Activated naive CD8-positive, alpha-beta T cell treated with anti-CD3 and anti-CD28 coated beads for 36 hours (primary cell): ENCODE data around the gene TPT1. TPM values are rescaled to one million over a fixed set of nuclear protein-coding genes. Genes with fewer than 3 reads are reported as not detected.

Experiments
- DNase-seq: peaks from one replicate; pipeline ENCODE4 v3.0.0; 2021
- H3K27ac Mint-ChIP-seq: one replicate; pipeline ENCODE4 v1.8.0; 2022; ENCODE audit warnings: mild to moderate bottlenecking, moderate library complexity, mixed read lengths
- H3K27me3 Mint-ChIP-seq: one replicate; pipeline ENCODE4 v1.8.0; 2022; ENCODE audit warnings: mild to moderate bottlenecking, mixed read lengths
- H3K36me3 Mint-ChIP-seq: one replicate; pipeline ENCODE4 v1.8.0; 2021; ENCODE audit warnings: mild to moderate bottlenecking, mixed read lengths
- H3K4me1 Mint-ChIP-seq: one replicate; pipeline ENCODE4 v1.8.0; 2021; ENCODE audit warnings: mixed read lengths
- H3K4me3 Mint-ChIP-seq: one replicate; pipeline ENCODE4 v1.8.0; 2022; ENCODE audit warnings: mild to moderate bottlenecking, moderate library complexity, mixed read lengths
- H3K9me3 Mint-ChIP-seq: one replicate; pipeline ENCODE4 v1.8.0; 2022; ENCODE audit warnings: mixed read lengths
- total RNA-seq, 2 experiments: library from RNA; stranded (reverse); gene quantifications; one replicate each; pipeline ENCODE4 v1.2.3, GENCODE V29; 2021

TPT1 gene
- total RNA-seq, 2 experiments from 2014 or later: 3,217 to 3,223 TPM

DNA sequence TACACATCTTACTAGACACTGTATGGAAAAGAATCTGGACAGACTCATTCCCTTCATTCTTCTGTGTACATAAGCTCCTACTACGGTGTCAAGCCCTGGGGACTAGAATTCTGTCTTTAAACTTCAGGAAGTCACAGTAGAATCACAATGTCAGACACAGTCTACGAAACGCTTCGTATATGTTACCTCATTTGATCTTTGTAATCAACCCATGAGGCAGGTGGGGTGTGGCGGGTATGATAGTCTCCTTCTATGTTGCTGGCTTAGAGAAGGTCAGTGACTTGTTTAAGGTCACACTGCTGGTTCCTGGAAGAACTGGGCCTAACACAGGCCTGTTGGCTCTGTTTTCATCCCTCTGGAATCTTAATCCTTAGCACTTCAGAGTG is 32.2 kb upstream of the TPT1 start:
- Mint-ChIP-seq H3K27me3 (no peaks in the 10 kb centered on the region), H3K4me1 (peaks cover 16% of the 10 kb centered on the region), H3K9me3 (no peaks in the 10 kb centered on the region), H3K36me3 (no peaks in the 10 kb centered on the region), H3K4me3 (no peak overlapping the region), H3K27ac (no peak overlapping the region)
- DNase-seq: no peak

DNA sequence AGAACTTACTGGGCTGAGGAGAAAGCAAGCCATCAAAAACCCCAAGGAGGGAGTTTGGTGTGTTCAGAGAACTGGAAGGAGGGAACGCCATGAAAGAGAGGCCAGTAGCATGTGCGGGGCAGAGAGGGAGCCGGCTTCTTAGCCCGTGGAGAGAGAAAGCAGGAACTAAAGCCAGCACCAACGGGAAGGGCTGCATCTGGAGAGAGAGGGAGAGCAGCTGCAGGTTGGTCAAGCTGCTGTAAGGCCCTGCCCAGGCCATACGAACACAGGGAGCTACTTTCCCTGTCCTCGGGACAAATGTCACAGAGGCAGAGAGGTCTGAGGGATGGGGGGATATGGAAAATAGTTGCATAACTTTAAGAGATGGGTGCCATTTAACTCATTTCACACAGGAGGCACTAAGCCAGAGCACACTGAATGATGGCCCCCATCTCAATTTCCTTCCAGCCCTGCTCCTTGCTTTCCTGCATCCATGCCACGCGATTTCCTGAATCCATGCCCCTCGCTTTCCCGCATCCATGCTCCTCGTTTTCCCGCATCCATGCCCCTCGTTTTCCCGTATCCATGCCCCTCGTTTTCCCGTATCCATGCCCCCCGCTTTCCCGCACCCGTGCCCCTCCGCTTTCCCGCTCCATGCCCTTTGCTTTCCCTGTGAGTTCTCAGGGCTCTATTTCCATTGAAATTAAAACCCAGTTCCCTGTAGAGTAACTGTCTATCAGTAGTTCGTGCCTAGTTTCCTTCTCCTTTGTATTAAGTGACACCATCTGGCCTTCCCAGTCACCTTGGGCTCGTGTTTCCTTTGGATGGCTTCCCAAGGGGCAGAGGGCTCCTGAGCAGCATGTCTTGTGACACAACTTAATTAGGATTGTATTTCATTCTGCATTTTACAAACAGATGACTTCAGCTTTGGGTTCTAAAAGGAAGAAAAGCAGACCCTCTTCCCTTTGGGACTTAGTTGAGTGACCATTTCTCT is 31.5 kb upstream of the TPT1 start:
- Mint-ChIP-seq H3K4me3 (no peak overlapping the region), H3K27me3 (no peaks in the 10 kb centered on the region), H3K27ac (no peak overlapping the region), H3K4me1 (peaks cover 23% of the 10 kb centered on the region), H3K36me3 (no peaks in the 10 kb centered on the region), H3K9me3 (no peaks in the 10 kb centered on the region)
- DNase-seq: no peak

DNA sequence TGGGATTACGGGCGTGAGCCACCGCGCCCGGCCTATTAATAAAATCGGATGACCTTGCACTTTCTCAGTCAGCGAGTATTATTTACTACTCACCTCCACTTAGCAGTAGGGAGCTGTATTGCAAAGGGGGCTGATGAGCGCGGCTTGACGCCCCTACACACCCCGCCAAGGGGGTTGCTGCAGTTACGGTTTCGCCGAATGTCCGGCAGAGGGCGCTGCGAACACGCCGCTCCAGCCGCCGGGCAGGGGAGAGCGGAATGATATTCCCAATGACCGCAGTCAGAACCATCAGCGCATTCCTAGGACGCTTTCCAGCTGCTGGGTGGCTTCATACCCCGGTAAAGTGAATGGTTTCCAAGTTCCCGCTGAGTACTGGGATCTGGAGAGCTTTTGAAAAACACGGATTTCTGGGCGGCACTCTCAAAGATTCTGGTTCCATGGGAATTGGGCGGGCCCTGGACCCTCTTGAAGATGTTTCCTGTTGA is 30.0 kb upstream of the TPT1 start:
- H3K9me3 Mint-ChIP-seq: no peaks in the 10 kb centered on the region
- no peak overlapping the region for H3K27ac Mint-ChIP-seq
- peak; percentile 53 for DNase-seq
- H3K36me3 Mint-ChIP-seq: peaks cover 2% of the 10 kb centered on the region
- H3K27me3 Mint-ChIP-seq: no peaks in the 10 kb centered on the region
- peaks cover 32% of the 10 kb centered on the region for H3K4me1 Mint-ChIP-seq
- no peak overlapping the region for H3K4me3 Mint-ChIP-seq

DNA sequence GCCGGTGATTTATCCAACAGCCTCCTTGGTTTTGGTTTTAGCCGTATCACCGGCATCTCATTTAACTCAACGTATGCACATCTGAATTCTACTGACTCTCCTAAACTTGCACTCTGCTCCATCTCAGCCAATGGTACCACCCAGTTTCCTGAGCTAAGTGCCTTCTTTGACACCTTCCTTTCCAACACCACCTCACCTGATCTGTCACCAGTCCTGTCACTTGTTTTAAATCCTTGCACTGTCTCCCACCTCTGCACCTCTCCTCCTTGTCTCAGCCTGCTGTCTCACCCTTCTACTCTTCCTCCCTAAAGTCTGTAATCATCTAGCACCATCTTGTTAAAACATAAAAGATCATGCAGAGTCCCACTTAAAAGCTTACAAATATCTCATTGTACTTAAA is 28.1 kb upstream of the TPT1 start:
- Mint-ChIP-seq H3K4me3 (no peak overlapping the region), H3K27ac (no peak overlapping the region)
- no peak for DNase-seq

DNA sequence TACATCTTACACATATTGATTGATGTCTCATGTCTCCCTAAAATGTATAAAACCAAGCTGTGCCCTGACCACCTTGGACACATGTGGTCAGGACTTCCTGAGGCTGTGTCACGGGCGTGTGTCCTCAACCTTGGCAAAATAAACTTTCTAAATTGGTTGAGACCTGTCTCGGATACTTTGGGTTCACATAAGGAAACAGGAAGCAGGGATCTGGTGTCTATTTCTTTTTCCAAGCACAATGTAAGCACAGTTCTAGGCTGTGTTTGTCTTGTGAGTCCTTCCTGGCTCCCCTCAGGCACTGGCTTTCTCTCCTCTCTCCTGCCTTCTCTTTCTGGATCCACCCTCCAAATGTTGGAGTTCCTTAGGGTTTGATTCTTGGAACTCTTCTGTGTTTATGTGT is 27.6 kb upstream of the TPT1 start:
- H3K4me1 Mint-ChIP-seq: peaks cover 43% of the 10 kb centered on the region

More for the DNA sequence above, 28.1 kb upstream of the TPT1 start:
- peaks cover 40% of the 10 kb centered on the region for H3K4me1 Mint-ChIP-seq
- H3K36me3 Mint-ChIP-seq: peaks cover 12% of the 10 kb centered on the region
- H3K27me3 Mint-ChIP-seq: no peaks in the 10 kb centered on the region
- peaks cover under 1% of the 10 kb centered on the region for H3K9me3 Mint-ChIP-seq

DNA sequence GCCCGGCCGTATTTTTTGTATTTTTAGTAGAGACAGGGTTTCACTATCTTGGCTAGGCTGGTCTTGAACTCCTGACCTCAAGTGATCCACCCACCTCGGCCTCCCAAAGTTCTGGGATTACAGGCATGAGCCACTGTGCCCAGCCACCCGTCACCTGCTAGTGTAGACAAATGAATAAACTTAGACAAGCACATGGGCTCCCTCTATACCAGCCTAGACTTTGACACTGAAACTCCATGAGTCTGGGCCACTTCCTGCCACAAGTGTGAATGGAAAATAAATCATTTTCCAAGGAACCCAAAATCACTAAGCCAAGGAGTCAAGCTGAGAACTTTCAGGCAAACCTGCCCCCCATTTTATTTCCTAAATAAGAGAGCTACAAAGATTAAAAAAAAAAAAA is 27.0 kb upstream of the TPT1 start:
- Mint-ChIP-seq H3K9me3 (peaks cover 9% of the 10 kb centered on the region), H3K4me3 (no peak overlapping the region), H3K36me3 (peaks cover 20% of the 10 kb centered on the region), H3K27ac (peak overlapping the region; percentile 93), H3K4me1 (peaks cover 46% of the 10 kb centered on the region), H3K27me3 (no peaks in the 10 kb centered on the region)
- no peak for DNase-seq

More for the DNA sequence above, 27.6 kb upstream of the TPT1 start:
- DNase-seq: no peak
- Mint-ChIP-seq H3K27me3 (no peaks in the 10 kb centered on the region), H3K4me3 (peak overlapping the region; percentile 30), H3K27ac (peak overlapping the region; percentile 93), H3K9me3 (peaks cover 6% of the 10 kb centered on the region), H3K36me3 (peaks cover 17% of the 10 kb centered on the region)

DNA sequence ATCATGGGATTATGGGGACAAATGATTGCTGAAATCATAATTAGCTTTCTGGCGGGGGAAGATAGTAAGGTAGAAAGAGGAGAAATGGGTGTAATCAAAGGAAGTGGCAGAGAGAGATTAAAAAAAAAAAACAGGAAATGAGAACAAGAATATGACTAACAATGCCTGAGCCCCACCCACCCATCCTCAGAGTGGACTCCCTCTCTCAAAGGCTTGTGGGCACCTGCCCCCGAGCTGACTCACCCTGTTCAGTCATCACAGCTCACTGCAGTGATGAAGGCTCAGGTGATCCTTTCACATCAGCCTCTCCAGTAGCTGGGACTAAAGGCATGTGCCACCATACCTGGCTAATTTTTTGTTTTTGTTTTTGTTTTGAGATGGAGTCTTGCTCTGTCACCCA is 26.4 kb upstream of the TPT1 start:
- H3K4me1 Mint-ChIP-seq: peaks cover 47% of the 10 kb centered on the region
- H3K4me3 Mint-ChIP-seq: peak overlapping the region; percentile 40
- peaks cover 9% of the 10 kb centered on the region for H3K9me3 Mint-ChIP-seq
- H3K27ac Mint-ChIP-seq: peak overlapping the region; percentile 93
- H3K27me3 Mint-ChIP-seq: no peaks in the 10 kb centered on the region
- H3K36me3 Mint-ChIP-seq: peaks cover 24% of the 10 kb centered on the region
- peak; percentile 91 for DNase-seq

DNA sequence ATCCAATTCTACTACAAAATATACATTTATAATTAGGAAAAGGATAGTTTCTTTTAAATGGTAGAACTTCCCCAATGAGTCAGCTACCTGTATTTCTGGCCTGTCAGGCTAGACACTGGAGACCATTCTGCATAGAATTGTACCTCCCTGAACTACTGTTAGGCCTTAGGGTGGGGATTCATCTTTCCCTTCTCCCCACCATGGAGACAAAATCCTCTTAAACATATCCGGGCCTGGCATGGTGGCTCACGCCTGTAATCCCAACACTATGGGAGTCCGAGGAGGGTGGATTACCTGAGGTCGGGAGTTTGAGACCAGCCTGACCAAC is 24.5 kb upstream of the TPT1 start:
- Mint-ChIP-seq H3K36me3 (peaks cover 32% of the 10 kb centered on the region), H3K27ac (no peak overlapping the region), H3K4me3 (no peak overlapping the region), H3K27me3 (no peaks in the 10 kb centered on the region), H3K9me3 (peaks cover 9% of the 10 kb centered on the region), H3K4me1 (peaks cover 46% of the 10 kb centered on the region)
- no peak for DNase-seq

DNA sequence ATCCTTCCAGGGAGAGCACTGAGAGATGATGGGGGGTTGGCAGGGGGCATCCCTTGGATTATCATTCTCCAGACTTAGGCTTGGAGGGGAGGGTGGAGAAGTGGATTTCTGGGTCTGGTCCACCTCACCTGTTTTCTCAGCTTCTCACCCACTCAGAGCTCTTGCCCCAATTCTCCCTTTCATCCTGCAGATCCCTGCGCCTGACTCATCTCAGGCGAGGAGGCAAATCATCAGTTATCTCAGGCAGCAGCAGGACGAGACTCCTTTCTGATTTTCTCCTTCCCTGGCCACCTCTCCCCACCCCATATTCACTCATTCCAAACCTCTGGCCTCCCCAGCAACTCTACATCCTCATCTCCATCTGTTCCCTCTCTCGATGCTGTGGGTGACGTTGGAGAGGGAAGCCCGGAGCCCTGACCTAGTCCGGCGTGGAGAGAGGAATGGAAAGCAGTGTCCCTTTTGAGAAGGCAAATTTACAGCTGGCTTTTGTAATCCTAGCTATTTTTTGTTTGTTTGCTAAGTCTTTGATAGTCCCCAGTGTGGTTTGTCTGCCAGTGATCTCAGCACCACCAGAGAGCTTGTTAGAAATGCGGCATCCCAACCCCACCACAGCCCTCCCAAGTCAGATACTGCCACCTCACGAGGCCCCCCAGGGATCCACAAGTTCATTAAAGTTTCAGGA is 24.0 kb upstream of the TPT1 start:
- no peak for DNase-seq

DNA sequence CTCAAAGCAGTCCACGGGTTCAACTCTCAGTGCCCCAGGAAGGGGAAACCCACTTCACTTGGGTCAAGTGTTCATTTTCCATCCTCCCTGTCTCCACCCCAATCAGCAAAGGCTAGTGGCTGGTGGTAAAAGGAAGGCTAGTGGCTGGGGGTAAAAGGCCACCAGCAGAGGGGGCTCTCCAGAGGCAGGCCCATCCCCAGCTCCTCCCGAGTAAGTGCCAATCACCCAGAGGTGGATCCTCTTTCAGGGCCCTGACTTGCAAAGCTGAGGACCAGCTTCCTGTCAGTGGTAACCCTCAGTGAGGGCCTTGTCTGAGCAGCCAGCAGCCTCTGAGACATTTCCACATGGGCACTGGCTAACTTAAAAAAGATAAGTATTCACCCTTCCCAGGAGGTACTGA is 22.0 kb upstream of the TPT1 start:
- Mint-ChIP-seq H3K36me3 (peaks cover 44% of the 10 kb centered on the region), H3K27ac (no peak overlapping the region), H3K4me1 (peaks cover 38% of the 10 kb centered on the region), H3K27me3 (no peaks in the 10 kb centered on the region), H3K4me3 (no peak overlapping the region), H3K9me3 (peaks cover 9% of the 10 kb centered on the region)
- DNase-seq: no peak

More for the DNA sequence above, 24.0 kb upstream of the TPT1 start:
- Mint-ChIP-seq H3K9me3 (peaks cover 9% of the 10 kb centered on the region), H3K27ac (peak overlapping the region; percentile 68), H3K27me3 (no peaks in the 10 kb centered on the region), H3K4me1 (peaks cover 46% of the 10 kb centered on the region), H3K36me3 (peaks cover 36% of the 10 kb centered on the region), H3K4me3 (no peak overlapping the region)

DNA sequence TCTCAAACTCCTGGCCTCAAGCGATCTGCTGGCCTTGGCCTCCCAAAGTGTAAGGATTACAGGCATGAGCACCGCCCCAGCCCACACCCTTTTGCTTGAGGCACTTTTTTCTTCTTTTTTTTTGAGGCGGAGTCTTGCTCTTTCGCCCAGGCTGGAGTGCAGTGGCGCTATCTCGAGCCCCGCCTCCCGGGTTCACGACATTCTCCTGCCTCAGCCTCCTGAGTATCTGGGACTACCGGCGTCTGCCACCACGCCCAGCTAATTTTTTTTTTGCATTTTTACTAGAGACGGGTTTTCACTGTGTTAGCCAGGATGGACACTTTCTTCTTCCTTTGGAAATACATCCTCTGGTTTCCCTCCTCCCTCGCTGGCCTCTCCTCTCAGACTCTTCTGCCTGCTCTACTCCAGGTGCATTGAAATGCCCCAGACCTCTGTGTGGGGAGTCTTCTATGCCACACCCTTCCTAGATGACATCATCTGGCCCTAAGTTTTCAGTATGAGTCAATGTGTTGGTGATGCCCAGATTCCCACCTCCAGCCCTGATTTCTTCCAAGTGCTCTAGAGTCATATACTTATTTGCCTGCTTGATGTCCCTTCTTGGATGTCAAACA is 20.7 kb upstream of the TPT1 start:
- H3K36me3 Mint-ChIP-seq: peaks cover 53% of the 10 kb centered on the region
- H3K4me3 Mint-ChIP-seq: no peak overlapping the region
- H3K27me3 Mint-ChIP-seq: no peaks in the 10 kb centered on the region
- peak overlapping the region; percentile 34 for H3K27ac Mint-ChIP-seq
- DNase-seq: no peak
- peaks cover 34% of the 10 kb centered on the region for H3K4me1 Mint-ChIP-seq
- peaks cover 9% of the 10 kb centered on the region for H3K9me3 Mint-ChIP-seq

DNA sequence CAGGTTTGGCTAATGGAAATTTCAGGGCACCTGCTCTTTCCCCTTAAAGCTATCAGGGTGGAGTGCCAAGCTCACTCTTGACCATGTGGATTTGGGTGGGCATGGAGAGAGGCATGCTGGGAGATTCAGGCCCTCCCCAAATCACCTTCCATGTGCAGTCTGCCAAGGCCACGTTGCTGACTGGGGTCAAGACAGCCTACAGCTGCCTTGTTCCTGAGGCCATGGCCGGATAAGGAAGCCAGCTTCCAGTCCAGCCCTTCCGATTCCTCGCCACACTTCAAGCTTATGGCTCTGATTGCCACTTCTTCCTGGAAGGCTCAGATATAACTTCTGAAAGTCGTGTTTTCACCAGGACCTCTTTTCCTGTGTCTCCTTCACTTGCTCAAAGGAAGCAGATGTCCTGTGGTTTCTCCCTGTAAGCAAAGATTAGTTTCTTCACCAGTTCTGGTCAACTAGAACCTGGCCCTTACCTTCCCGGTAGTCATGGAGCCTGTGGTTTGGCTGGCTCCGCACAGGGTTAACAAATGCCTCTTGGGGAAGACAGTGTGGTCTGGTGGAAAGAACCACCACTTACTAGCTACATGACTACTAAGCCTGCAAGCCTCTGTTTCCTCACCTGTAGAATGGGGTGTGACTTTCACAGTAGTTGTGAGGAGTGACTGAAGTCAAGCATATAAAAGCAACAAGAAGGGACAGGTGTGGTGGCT is 16.1 kb upstream of the TPT1 start:
- H3K9me3 Mint-ChIP-seq: no peaks in the 10 kb centered on the region
- no peak for DNase-seq
- H3K27ac Mint-ChIP-seq: peak overlapping the region; percentile 70
- no peak overlapping the region for H3K4me3 Mint-ChIP-seq
- H3K36me3 Mint-ChIP-seq: peaks cover 32% of the 10 kb centered on the region
- H3K27me3 Mint-ChIP-seq: no peaks in the 10 kb centered on the region
- peaks cover 21% of the 10 kb centered on the region for H3K4me1 Mint-ChIP-seq

DNA sequence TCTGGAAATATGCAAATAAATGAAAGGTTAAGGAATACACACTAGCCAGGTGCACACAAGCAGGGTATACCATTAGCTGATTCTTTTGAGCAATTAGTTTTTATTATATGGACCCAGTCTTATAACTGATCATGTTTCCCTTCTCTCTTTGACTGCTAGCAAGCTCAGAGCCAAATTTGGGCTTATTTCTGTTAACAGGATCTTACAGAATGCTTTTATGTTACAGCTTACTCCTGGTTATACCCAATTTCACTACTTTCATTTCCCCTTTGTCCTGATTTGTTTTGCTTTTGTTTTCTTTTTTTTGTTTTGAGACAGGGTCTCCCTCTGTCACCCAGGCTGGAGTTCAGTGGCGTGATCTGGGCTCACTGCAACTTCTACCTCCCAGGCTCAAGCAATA is 12.9 kb upstream of the TPT1 start:
- no peak for DNase-seq
- H3K4me1 Mint-ChIP-seq: peaks cover 16% of the 10 kb centered on the region
- H3K9me3 Mint-ChIP-seq: no peaks in the 10 kb centered on the region
- H3K36me3 Mint-ChIP-seq: peaks cover 25% of the 10 kb centered on the region
- peak overlapping the region; percentile 18 for H3K27ac Mint-ChIP-seq
- H3K4me3 Mint-ChIP-seq: no peak overlapping the region
- no peaks in the 10 kb centered on the region for H3K27me3 Mint-ChIP-seq

DNA sequence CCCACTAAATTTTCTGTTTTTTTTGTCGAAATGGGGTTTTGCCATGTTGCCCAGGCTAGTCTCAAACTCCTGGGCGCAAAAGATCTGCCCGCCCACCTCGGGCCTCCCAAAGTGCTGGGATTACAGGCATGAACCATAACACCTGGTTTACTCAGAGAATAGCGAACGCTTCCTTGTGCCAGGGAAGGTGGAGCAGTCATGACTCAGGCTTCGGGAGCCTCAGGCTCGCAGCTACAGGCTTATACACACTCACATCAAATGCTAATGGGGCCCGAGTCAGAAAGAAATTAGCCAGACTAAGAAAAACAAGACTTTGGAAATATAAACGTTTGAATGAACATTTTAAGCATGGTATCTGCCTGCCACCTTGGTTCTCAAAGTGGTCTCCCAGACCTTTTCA is 11.0 kb upstream of the TPT1 start:
- Mint-ChIP-seq H3K9me3 (no peaks in the 10 kb centered on the region), H3K27me3 (no peaks in the 10 kb centered on the region), H3K27ac (no peak overlapping the region), H3K36me3 (peaks cover 19% of the 10 kb centered on the region), H3K4me3 (no peak overlapping the region), H3K4me1 (peaks cover 11% of the 10 kb centered on the region)
- DNase-seq: no peak

DNA sequence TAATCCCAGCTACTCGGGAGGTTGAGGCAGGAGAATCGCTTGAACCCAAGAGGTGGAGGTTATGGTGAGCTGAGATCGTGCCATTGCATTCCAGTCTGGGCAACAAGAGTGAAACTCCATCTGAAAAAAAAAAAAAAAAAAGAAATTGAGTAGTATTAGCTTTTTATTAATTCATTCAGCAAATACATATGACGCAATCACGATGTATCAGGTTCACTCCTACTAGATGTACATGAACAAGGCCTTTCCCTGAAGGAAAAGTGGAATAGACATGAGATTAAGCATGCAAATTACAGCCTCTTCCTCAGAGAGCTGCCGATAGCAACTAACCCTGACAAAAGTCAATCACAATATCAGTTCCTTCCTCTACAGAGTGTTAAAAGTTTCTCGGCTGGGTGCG is 9.2 kb upstream of the TPT1 start:
- no peaks in the 10 kb centered on the region for H3K27me3 Mint-ChIP-seq
- no peak overlapping the region for H3K27ac Mint-ChIP-seq
- H3K4me3 Mint-ChIP-seq: no peak overlapping the region
- H3K36me3 Mint-ChIP-seq: peaks cover 12% of the 10 kb centered on the region
- H3K9me3 Mint-ChIP-seq: no peaks in the 10 kb centered on the region
- no peak for DNase-seq
- H3K4me1 Mint-ChIP-seq: peaks cover 3% of the 10 kb centered on the region
